Mesenchymal stem cell (in vitro differentiated cells and primary cell): ENCODE data around the gene PPM1E.

Experiments
- DNase-seq: peaks from one replicate; pipeline ENCODE4 v3.0.0-alpha.2; 2013
- H2AFZ ChIP-seq: one replicate; pipeline ENCODE4 v1.6.1; 2013; ENCODE audit warnings: low read depth, mild to moderate bottlenecking, control low read depth, inconsistent platforms, low read length, moderate library complexity
- H2AK5ac ChIP-seq: 2 replicates; pipeline ENCODE4 v1.6.1; 2013; ENCODE audit warnings: low read length, moderate library complexity, mild to moderate bottlenecking, inconsistent platforms; ENCODE audit not compliant: severe bottlenecking
- H2BK120ac ChIP-seq: one replicate; pipeline ENCODE4 v1.6.1; 2013; ENCODE audit warnings: low read depth, mild to moderate bottlenecking, inconsistent platforms, low read length, moderate library complexity
- H2BK12ac ChIP-seq, 2 experiments: one replicate each; pipeline ENCODE4 v1.6.1; 2013; ENCODE audit warnings: inconsistent platforms in 2 of 2, low read length in 2 of 2, mild to moderate bottlenecking in 2 of 2, moderate library complexity in 2 of 2, control low read depth in 1 of 2
- H2BK15ac ChIP-seq: one replicate; pipeline ENCODE4 v1.6.1; 2013; ENCODE audit warnings: mild to moderate bottlenecking, low read depth, inconsistent platforms; ENCODE audit not compliant: poor library complexity, severe bottlenecking
- H2BK5ac ChIP-seq: 2 replicates; pipeline ENCODE4 v1.6.1; 2013; ENCODE audit warnings: low read depth, mild to moderate bottlenecking, low read length, control low read depth, inconsistent platforms; ENCODE audit not compliant: poor library complexity, severe bottlenecking
- H3K14ac ChIP-seq, 2 experiments: one replicate each; pipeline ENCODE4 v1.6.1; 2013; ENCODE audit warnings: inconsistent platforms in 2 of 2, low read length in 2 of 2, control low read depth in 1 of 2, mild to moderate bottlenecking in 1 of 2, moderate library complexity in 1 of 2
- H3K18ac ChIP-seq, 2 experiments: one replicate each; pipeline ENCODE4 v1.6.1; 2013; ENCODE audit warnings: inconsistent platforms in 2 of 2, low read length in 2 of 2, control low read depth in 1 of 2, low read depth in 1 of 2, mild to moderate bottlenecking in 1 of 2
- H3K23ac ChIP-seq, 2 experiments: one replicate each; pipeline ENCODE4 v1.6.1; 2013; ENCODE audit warnings: inconsistent platforms in 2 of 2, low read length in 2 of 2, mild to moderate bottlenecking in 2 of 2, moderate library complexity in 2 of 2, control low read depth in 1 of 2
- H3K27ac ChIP-seq: 2 replicates; pipeline ENCODE4 v1.5.1; 2013; ENCODE audit warnings: mild to moderate bottlenecking, moderate library complexity, low read length, control low read depth, inconsistent platforms; ENCODE audit not compliant: poor library complexity, severe bottlenecking
- H3K27me3 ChIP-seq, 2 experiments: 2 replicates each; pipeline versions ENCODE4 v1.6.1 to v1.7.0; 2013; ENCODE audit warnings: low read length in 2 of 2, mild to moderate bottlenecking in 2 of 2, moderate library complexity in 2 of 2, control low read depth in 1 of 2, inconsistent platforms in 1 of 2; ENCODE audit not compliant: control insufficient read depth in 1 of 2, insufficient read depth in 1 of 2
- H3K36me3 ChIP-seq, 2 experiments: 2 replicates each; pipeline versions ENCODE4 v1.6.1 to v1.7.0; 2013; ENCODE audit warnings: low read length in 2 of 2, control low read depth in 1 of 2, inconsistent platforms in 1 of 2, low read depth in 1 of 2, mild to moderate bottlenecking in 1 of 2; ENCODE audit not compliant: insufficient read depth in 2 of 2, control insufficient read depth in 1 of 2
- H3K4ac ChIP-seq, 2 experiments: one replicate each; pipeline ENCODE4 v1.6.1; 2013; ENCODE audit warnings: inconsistent platforms in 2 of 2, low read length in 2 of 2, mild to moderate bottlenecking in 2 of 2, moderate library complexity in 2 of 2, control low read depth in 1 of 2, low read depth in 1 of 2
- H3K4me1 ChIP-seq: 2 replicates; pipeline ENCODE4 v1.6.1; 2013; ENCODE audit warnings: low read depth, low read length, control low read depth; ENCODE audit not compliant: control insufficient read depth, insufficient read depth
- H3K4me2 ChIP-seq: 2 replicates; pipeline ENCODE4 v1.6.1; 2013; ENCODE audit warnings: low read length, mild to moderate bottlenecking, inconsistent platforms; ENCODE audit not compliant: poor library complexity, severe bottlenecking
- H3K4me3 ChIP-seq, 2 experiments: 2 replicates each; pipeline versions ENCODE4 v1.5.1 to v1.7.0; 2013; ENCODE audit warnings: low read length in 2 of 2, mild to moderate bottlenecking in 2 of 2, control low read depth in 1 of 2, low read depth in 1 of 2; ENCODE audit not compliant: insufficient read depth in 1 of 2
- H3K79me1 ChIP-seq: replicated peaks from 2 replicates; pipeline ENCODE4 v1.6.1; 2013; ENCODE audit warnings: mild to moderate bottlenecking, control low read depth, low read length, inconsistent platforms; ENCODE audit not compliant: poor library complexity, severe bottlenecking
- H3K9ac ChIP-seq: 2 replicates; pipeline ENCODE4 v1.7.0; 2013; ENCODE audit warnings: mild to moderate bottlenecking, low read length, moderate library complexity
- H3K9me3 ChIP-seq: 2 replicates; pipeline ENCODE4 v1.7.0; 2013; ENCODE audit warnings: mild to moderate bottlenecking, low read length; ENCODE audit not compliant: control insufficient read depth
- H4K8ac ChIP-seq: one replicate; pipeline ENCODE4 v1.6.1; 2013; ENCODE audit warnings: inconsistent platforms, mild to moderate bottlenecking, low read length, moderate library complexity
- H4K91ac ChIP-seq: one replicate; pipeline ENCODE4 v1.6.1; 2013; ENCODE audit warnings: mild to moderate bottlenecking, low read length, inconsistent platforms
- WGBS: methylation state at CpG from one replicate; pipeline ENCODE4 v1.1.7; 2013; ENCODE audit warnings: mixed read lengths; 5-methylcytosine and 5-hydroxymethylcytosine counted together

The PPM1E gene

GRCh38 chr17:58991718-58992331 lies 236.2 kb downstream of the PPM1E start:
- no peak overlapping the region for H3K14ac ChIP-seq

DNA sequence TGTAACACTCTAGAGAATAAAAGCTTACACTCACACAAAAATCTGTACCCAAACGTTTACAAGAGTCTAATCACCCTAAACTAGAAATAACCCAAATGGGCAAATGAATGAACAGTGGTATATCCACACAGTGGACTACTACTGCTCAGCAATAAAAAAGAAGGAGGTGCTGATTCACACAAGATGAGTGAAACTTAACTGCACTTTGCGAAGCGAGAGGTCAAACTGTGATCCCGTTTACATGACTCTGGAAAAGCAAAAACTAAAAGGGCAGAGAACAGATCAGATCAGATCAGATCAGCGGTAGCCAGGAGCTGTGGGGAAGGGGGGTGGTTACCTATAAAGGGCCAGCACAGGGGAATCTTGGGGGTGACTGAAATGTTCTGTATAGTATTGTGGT lies 237.7 kb downstream of the PPM1E start:
- H3K23ac ChIP-seq = no peak overlapping the region
- H4K91ac ChIP-seq = no peak overlapping the region
- peaks cover 5% of the 10 kb centered on the region for H3K79me1 ChIP-seq
- no peak overlapping the region for H2BK15ac ChIP-seq
- H2AK5ac ChIP-seq = peak overlapping the region; percentile 84
- no peak overlapping the region for H2AFZ ChIP-seq
- no peak overlapping the region for H3K9ac ChIP-seq
- H2BK120ac ChIP-seq = no peak overlapping the region
- H3K36me3 ChIP-seq = peaks cover 6 to 9% of the 10 kb centered on the region in 2 experiments
- WGBS = 74% methylated on average over 5 of the region's 5 CpGs
- H3K4me3 ChIP-seq = no peak overlapping the region
- no peak overlapping the region for H3K14ac ChIP-seq
- H3K4ac ChIP-seq = no peak overlapping the region
- H2BK5ac ChIP-seq = peak overlapping the region; percentile 58
- no peak overlapping the region for H2BK12ac ChIP-seq
- no peak overlapping the region for H4K8ac ChIP-seq
- no peak overlapping the region for H3K18ac ChIP-seq
- H3K27ac ChIP-seq = peak overlapping the region; percentile 54
- no peaks in the 10 kb centered on the region for H3K27me3 ChIP-seq
- no peak overlapping the region for H3K4me2 ChIP-seq
- H3K4me1 ChIP-seq = peaks cover 8% of the 10 kb centered on the region
- no peak for DNase-seq
- no peaks in the 10 kb centered on the region for H3K9me3 ChIP-seq

More at GRCh38 chr17:58991718-58992331, 236.2 kb downstream of the PPM1E start:
- no peak overlapping the region for H2BK120ac ChIP-seq
- no peaks in the 10 kb centered on the region for H3K27me3 ChIP-seq
- no peak overlapping the region for H2BK5ac ChIP-seq
- H3K27ac ChIP-seq = peak overlapping the region; percentile 91
- no peak overlapping the region for H3K9ac ChIP-seq
- H2AK5ac ChIP-seq = no peak overlapping the region
- no peak overlapping the region for H2AFZ ChIP-seq
- peaks cover 5% of the 10 kb centered on the region for H3K79me1 ChIP-seq
- H2BK15ac ChIP-seq = no peak overlapping the region
- H3K4me2 ChIP-seq = no peak overlapping the region
- no peak overlapping the region for H3K4ac ChIP-seq
- no peak overlapping the region for H3K18ac ChIP-seq
- no peaks in the 10 kb centered on the region for H3K9me3 ChIP-seq
- H3K36me3 ChIP-seq = peaks cover 2 to 9% of the 10 kb centered on the region in 2 experiments
- peak overlapping the region in 1 of 2 experiments; percentile 6 for H2BK12ac ChIP-seq
- no peak overlapping the region for H4K8ac ChIP-seq
- peak overlapping the region; percentile 15 for H4K91ac ChIP-seq
- 48% methylated on average over 4 of the region's 4 CpGs for WGBS
- H3K4me3 ChIP-seq = no peak overlapping the region
- H3K4me1 ChIP-seq = peaks cover 8% of the 10 kb centered on the region
- no peak overlapping the region for H3K23ac ChIP-seq
- peak; percentile 52 for DNase-seq

DNA sequence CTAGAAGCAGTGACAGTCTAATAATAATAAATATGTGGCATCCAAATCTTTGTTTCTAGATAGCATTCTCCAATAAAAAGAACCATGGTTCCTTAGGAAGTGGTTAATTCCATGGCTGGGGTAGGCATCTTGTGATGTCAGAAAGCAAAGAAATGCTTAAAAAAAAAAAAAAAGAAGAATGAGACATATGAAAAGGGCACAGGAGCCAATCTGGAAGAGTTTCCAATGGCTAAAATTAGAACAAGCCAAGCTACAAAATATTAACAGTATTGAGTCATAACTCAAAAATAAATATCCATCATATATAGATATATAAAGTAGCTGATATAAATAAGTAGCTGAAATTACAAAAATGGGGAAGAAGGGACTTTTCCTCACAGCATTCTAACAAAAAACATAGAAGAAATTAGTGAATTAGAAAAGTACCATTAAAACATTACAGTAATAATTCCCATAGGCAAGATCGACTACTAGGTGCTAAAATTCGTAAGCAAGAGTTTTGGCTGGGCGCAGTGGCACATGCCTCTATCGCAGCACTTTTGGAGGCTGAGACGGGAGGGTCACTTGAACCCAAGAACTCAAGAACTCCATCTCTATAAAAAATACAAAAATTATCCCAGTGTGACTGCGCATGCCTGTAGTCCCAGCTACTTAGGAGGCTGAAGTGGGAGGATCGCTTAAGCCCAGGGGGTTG lies 239.7 kb downstream of the PPM1E start:
- no peak overlapping the region for H2BK5ac ChIP-seq
- H3K27ac ChIP-seq = no peak overlapping the region
- peaks cover 9 to 21% of the 10 kb centered on the region in 2 experiments for H3K36me3 ChIP-seq
- H4K91ac ChIP-seq = no peak overlapping the region
- no peak overlapping the region for H2BK12ac ChIP-seq
- no peaks in the 10 kb centered on the region for H3K27me3 ChIP-seq
- H3K4me2 ChIP-seq = no peak overlapping the region
- no peak overlapping the region for H3K14ac ChIP-seq
- no peak overlapping the region for H4K8ac ChIP-seq
- peaks cover 10% of the 10 kb centered on the region for H3K4me1 ChIP-seq
- H2AFZ ChIP-seq = no peak overlapping the region
- peaks cover 5% of the 10 kb centered on the region for H3K79me1 ChIP-seq
- no peak overlapping the region for H3K23ac ChIP-seq
- no peak overlapping the region for H3K9ac ChIP-seq
- H2BK15ac ChIP-seq = no peak overlapping the region
- no peaks in the 10 kb centered on the region for H3K9me3 ChIP-seq
- H2BK120ac ChIP-seq = no peak overlapping the region
- H3K4me3 ChIP-seq = no peak overlapping the region
- DNase-seq = no peak
- H2AK5ac ChIP-seq = peak overlapping the region; percentile 10
- H3K4ac ChIP-seq = no peak overlapping the region
- no peak overlapping the region for H3K18ac ChIP-seq
- WGBS = over 99% methylated on average over 5 of the region's 7 CpGs

GRCh38 chr17:58996968-58997367 lies 241.3 kb downstream of the PPM1E start:
- Histone ChIP-seq H2BK5ac (no peak overlapping the region), H3K23ac (no peak overlapping the region), H3K18ac (no peak overlapping the region), H3K79me1 (peaks cover 5% of the 10 kb centered on the region), H3K27ac (no peak overlapping the region), H2AFZ (no peak overlapping the region), H2AK5ac (no peak overlapping the region), H3K36me3 (peaks cover 9 to 29% of the 10 kb centered on the region in 2 experiments), H3K4me2 (no peak overlapping the region), H3K27me3 (no peaks in the 10 kb centered on the region), H3K4me1 (peaks cover 10% of the 10 kb centered on the region), H3K4ac (no peak overlapping the region), H4K8ac (no peak overlapping the region), H2BK15ac (no peak overlapping the region), H3K9ac (no peak overlapping the region), H3K9me3 (no peaks in the 10 kb centered on the region), H2BK120ac (no peak overlapping the region), H3K14ac (no peak overlapping the region), H3K4me3 (no peak overlapping the region), H2BK12ac (no peak overlapping the region), H4K91ac (no peak overlapping the region)
- WGBS = 90% methylated on average over 3 of the region's 4 CpGs
- DNase-seq = no peak
